SK-N-MC (cell line): Measurements from ENCODE around the gene RNU7-1.

Source experiments
- EZH2 ChIP-seq: fragments of 200-600 bp; sonication (generic); IDR thresholded peaks from one replicate; pipeline ENCODE4 v1.6.1; 2017; ENCODE audit warnings: antibody characterized with exemption
- POLR2AphosphoS5 ChIP-seq: IDR thresholded peaks from 2 replicates; pipeline ENCODE4 v1.6.1; 2012; ENCODE audit warnings: mild to moderate bottlenecking, low read depth, low read length, borderline replicate concordance

GRCh38 chr12:6942331-6942665 is 1.3 kb upstream of the RNU7-1 start:
- TF ChIP-seq POLR2AphosphoS5 (no peak), EZH2 (no peak)
